Measurements from ENCODE around the gene GART.

DNA sequence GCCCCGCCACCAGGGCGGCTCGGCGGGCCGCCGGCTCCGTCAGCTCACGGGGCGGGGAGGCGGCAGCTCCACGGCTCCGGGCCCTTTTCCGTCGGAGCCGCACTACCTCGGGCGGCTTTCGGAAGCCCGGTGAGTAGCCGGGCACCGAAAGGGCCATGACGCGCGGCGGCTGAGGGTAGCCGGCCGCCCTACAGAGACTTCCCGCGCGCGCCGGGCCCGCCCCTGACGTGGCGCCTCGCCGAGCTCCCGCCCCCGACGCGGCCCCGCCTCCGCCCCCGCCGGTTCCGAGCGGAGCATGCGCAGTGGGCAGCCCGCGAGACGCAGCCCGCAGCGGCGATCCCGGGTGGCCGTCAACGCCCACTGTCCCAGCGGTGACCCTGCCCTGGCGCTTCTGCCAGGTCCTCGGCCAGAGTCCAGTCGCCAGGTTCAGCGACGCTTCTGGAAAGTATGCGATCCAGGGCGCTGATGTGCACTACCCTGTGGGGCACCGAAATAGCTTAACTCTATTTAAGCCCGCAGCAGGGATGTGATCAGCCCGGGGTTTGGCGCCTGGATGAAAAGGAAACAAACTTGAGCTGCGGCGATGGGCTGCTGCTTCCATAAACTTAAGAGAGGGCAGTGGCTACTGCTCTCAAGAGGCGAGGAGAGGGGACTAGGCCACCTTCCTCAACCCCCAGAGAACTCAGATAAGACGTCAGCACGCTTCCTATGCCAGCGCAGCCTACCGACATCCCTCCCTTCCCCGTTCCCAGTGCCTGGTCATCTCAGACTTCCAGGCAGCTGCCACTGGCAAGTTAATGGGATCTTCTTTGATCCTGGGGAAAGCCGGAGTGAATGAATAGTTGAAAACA, 46.8 kb upstream of the GART start, which contains the start of gene DONSON:
- TF ChIP-seq POLR2A (IDR thresholded peaks at IDR 0.05; ENCODE audit: low read length) = peak; percentile 77
- no peak for TF ChIP-seq GATA1 (IDR thresholded peaks at IDR 0.05; ENCODE audit: low read depth, low read length)
